T-helper 2 cell treated with Interferon-gamma antibody and Interleukin-4, amounts not matched to agents 5 μg/mL and 100 μg/mL, for 36 hours (primary cell): ENCODE measurements around the gene FAM149A.

ENCODE experiments used
- DNase-seq: peaks from one replicate; pipeline ENCODE4 v3.0.0; 2021; ENCODE audit warnings: low spot score
- H3K27ac Mint-ChIP-seq: one replicate; pipeline ENCODE4 v1.8.0; 2021; ENCODE audit warnings: mild to moderate bottlenecking, mixed read lengths
- H3K27me3 Mint-ChIP-seq: one replicate; pipeline ENCODE4 v1.8.0; 2021; ENCODE audit warnings: low read depth, mixed read lengths
- H3K36me3 Mint-ChIP-seq: one replicate; pipeline ENCODE4 v1.8.0; 2021; ENCODE audit warnings: low read depth, mixed read lengths
- H3K4me1 Mint-ChIP-seq: one replicate; pipeline ENCODE4 v1.8.0; 2021; ENCODE audit warnings: low read depth, mixed read lengths
- H3K4me3 Mint-ChIP-seq: one replicate; pipeline ENCODE4 v1.8.0; 2022; ENCODE audit warnings: mild to moderate bottlenecking, moderate library complexity, mixed read lengths
- H3K9me3 Mint-ChIP-seq: one replicate; pipeline ENCODE4 v1.8.0; 2021; ENCODE audit warnings: mixed read lengths

Gene FAM149A

GRCh38 chr4:186216465-186217024 lies 112.0 kb downstream of the FAM149A start:
- no peak for DNase-seq
- H3K4me3 Mint-ChIP-seq: no peak overlapping the region
- H3K27me3 Mint-ChIP-seq: no peaks in the 10 kb centered on the region
- no peaks in the 10 kb centered on the region for H3K9me3 Mint-ChIP-seq
- H3K4me1 Mint-ChIP-seq: no peaks in the 10 kb centered on the region
- no peaks in the 10 kb centered on the region for H3K36me3 Mint-ChIP-seq
- H3K27ac Mint-ChIP-seq: no peak overlapping the region

- Mint-ChIP-seq H3K27me3 (no peaks in the 10 kb centered on the region), H3K4me3 (no peak overlapping the region), H3K27ac (no peak overlapping the region), H3K36me3 (no peaks in the 10 kb centered on the region), H3K4me1 (no peaks in the 10 kb centered on the region), H3K9me3 (no peaks in the 10 kb centered on the region)
- DNase-seq: no peak
Measured at GRCh38 chr4:186217733-186218293, 113.3 kb downstream of the FAM149A start.

- Mint-ChIP-seq H3K4me1 (no peaks in the 10 kb centered on the region), H3K27me3 (no peaks in the 10 kb centered on the region), H3K9me3 (peaks cover 7% of the 10 kb centered on the region), H3K27ac (no peak overlapping the region), H3K36me3 (no peaks in the 10 kb centered on the region), H3K4me3 (no peak overlapping the region)
- DNase-seq: no peak
Measured at GRCh38 chr4:186221624-186222023, 117.1 kb downstream of the FAM149A start.
